HEK293 (cell line): ENCODE measurements around the gene GALNT9.

Experiments used
- CTCF ChIA-PET: fragments of 350-600 bp; formaldehyde crosslinking; extraction: SDS; loops from one replicate; lab custom pipeline; 2021; ENCODE audit warnings: antibody characterized with exemption; lab: Yijun Ruan, JAX
- POLR2A ChIA-PET: fragments of 300-600 bp; formaldehyde crosslinking; extraction: SDS; loops from one replicate; lab custom pipeline; 2020; ENCODE audit warnings: antibody characterized with exemption, inconsistent platforms; lab: Yijun Ruan, JAX
- H3K27ac ChIP-seq: fragments of 200-500 bp; sonication (Bioruptor generic); 2 replicates; pipeline ENCODE4 v1.5.1; 2014; ENCODE audit warnings: low read depth, low read length, control low read depth, inconsistent platforms; ENCODE audit errors: extremely low read depth
- H3K36me3 ChIP-seq, 2 experiments: fragments of 200-500 bp in 1 of 2; sonication (Bioruptor generic) in 1 of 2; 1 replicate in 1 of 2; 2 replicates in 1 of 2; pipeline ENCODE4 v1.5.1; 2014 to 2017; ENCODE audit warnings: inconsistent platforms in 2 of 2, low read length in 2 of 2; ENCODE audit not compliant: control insufficient read depth in 2 of 2, insufficient read depth in 1 of 2
- H3K4me1 ChIP-seq: fragments of 200-500 bp; sonication (Bioruptor generic); 2 replicates; pipeline ENCODE4 v1.5.1; 2014; ENCODE audit warnings: mild to moderate bottlenecking, low read length, inconsistent platforms; ENCODE audit not compliant: control insufficient read depth, insufficient read depth
- H3K4me3 ChIP-seq: 2 replicates; pipeline ENCODE4 v1.5.1; 2011; ENCODE audit warnings: low read depth, mild to moderate bottlenecking, control low read depth, low read length, moderate library complexity
- H3K9me3 ChIP-seq: fragments of 200-500 bp; sonication (Bioruptor generic); 2 replicates; pipeline ENCODE4 v1.5.1; 2014; ENCODE audit warnings: low read depth, low read length, inconsistent platforms; ENCODE audit not compliant: control insufficient read depth, insufficient read depth
- GLI2 ChIP-seq: fragments of 450-650 bp; formaldehyde crosslinking; IDR thresholded peaks from 2 replicates; pipeline ENCODE4; 2017; ENCODE audit warnings: missing biosample characterization, missing genetic modification characterization, low read depth, borderline replicate concordance
- GLI4 ChIP-seq: fragments of 450-650 bp; formaldehyde crosslinking; IDR thresholded peaks from 2 replicates; pipeline ENCODE4 v1.5.1; 2016; ENCODE audit warnings: missing biosample characterization, missing genetic modification characterization
- KLF8 ChIP-seq: fragments of 450-650 bp; formaldehyde crosslinking; IDR thresholded peaks from 2 replicates; pipeline ENCODE4 v1.5.1; 2016; ENCODE audit warnings: missing biosample characterization, missing genetic modification characterization
- OVOL3 ChIP-seq: fragments of 450-650 bp; formaldehyde crosslinking; IDR thresholded peaks from 2 replicates; pipeline ENCODE4 v1.5.1; 2016; ENCODE audit warnings: missing biosample characterization, missing genetic modification characterization
- TRIM28 ChIP-seq: IDR thresholded peaks from 2 replicates; pipeline ENCODE4 v1.6.1; 2011; ENCODE audit warnings: low read length, control low read depth, borderline replicate concordance
- ZBTB21 ChIP-seq: fragments of 450-650 bp; formaldehyde crosslinking; IDR thresholded peaks from 2 replicates; pipeline ENCODE4 v1.5.1; 2017; ENCODE audit warnings: missing biosample characterization, missing genetic modification characterization
- ZBTB48 ChIP-seq: fragments of 450-650 bp; formaldehyde crosslinking; IDR thresholded peaks from 2 replicates; pipeline ENCODE4 v1.5.1; 2016; ENCODE audit warnings: missing biosample characterization, missing genetic modification characterization
- ZEB2 ChIP-seq: fragments of 450-650 bp; formaldehyde crosslinking; IDR thresholded peaks from 2 replicates; pipeline ENCODE4 v1.5.1; 2016; ENCODE audit warnings: missing biosample characterization, missing genetic modification characterization
- ZFP3 ChIP-seq: fragments of 450-650 bp; formaldehyde crosslinking; IDR thresholded peaks from 2 replicates; pipeline ENCODE4 v1.5.1; 2016; ENCODE audit warnings: low read depth, missing biosample characterization, missing genetic modification characterization
- ZFP37 ChIP-seq: fragments of 450-650 bp; formaldehyde crosslinking; IDR thresholded peaks from 2 replicates; pipeline ENCODE4 v1.5.1; 2016; ENCODE audit warnings: missing biosample characterization, missing genetic modification characterization
- ZIC2 ChIP-seq: fragments of 450-650 bp; formaldehyde crosslinking; IDR thresholded peaks from 2 replicates; pipeline ENCODE4 v1.5.1; 2016; ENCODE audit warnings: missing biosample characterization, missing genetic modification characterization
- ZNF114 ChIP-seq: fragments of 450-650 bp; formaldehyde crosslinking; IDR thresholded peaks from 2 replicates; pipeline ENCODE4 v1.5.0; 2017; ENCODE audit warnings: missing biosample characterization, missing genetic modification characterization
- ZNF133 ChIP-seq: fragments of 450-650 bp; formaldehyde crosslinking; IDR thresholded peaks from 2 replicates; pipeline ENCODE4 v1.5.1; 2016; ENCODE audit warnings: missing biosample characterization, missing genetic modification characterization
- ZNF155 ChIP-seq: fragments of 450-650 bp; formaldehyde crosslinking; IDR thresholded peaks from 2 replicates; pipeline ENCODE4 v1.5.1; 2016; ENCODE audit warnings: missing biosample characterization, missing genetic modification characterization
- ZNF16 ChIP-seq: fragments of 450-650 bp; formaldehyde crosslinking; IDR thresholded peaks from 2 replicates; pipeline ENCODE4 v1.5.1; 2016; ENCODE audit warnings: low read depth, missing biosample characterization, missing genetic modification characterization
- ZNF221 ChIP-seq: fragments of 450-650 bp; formaldehyde crosslinking; IDR thresholded peaks from 2 replicates; pipeline ENCODE4 v1.5.1; 2017; ENCODE audit warnings: missing biosample characterization, missing genetic modification characterization, borderline replicate concordance
- ZNF433 ChIP-seq: fragments of 450-650 bp; formaldehyde crosslinking; IDR thresholded peaks from 2 replicates; pipeline ENCODE4 v1.5.1; 2016; ENCODE audit warnings: missing biosample characterization, missing genetic modification characterization, low read depth
- ZNF514 ChIP-seq: fragments of 450-650 bp; formaldehyde crosslinking; IDR thresholded peaks from 2 replicates; pipeline ENCODE4 v1.5.1; 2016; ENCODE audit warnings: missing biosample characterization, missing genetic modification characterization
- ZNF529 ChIP-seq: fragments of 450-650 bp; formaldehyde crosslinking; IDR thresholded peaks from 2 replicates; pipeline ENCODE4 v1.5.1; 2017; ENCODE audit warnings: missing genetic modification characterization, missing biosample characterization; ENCODE audit not compliant: insufficient replicate concordance
- ZNF530 ChIP-seq: fragments of 450-650 bp; formaldehyde crosslinking; IDR thresholded peaks from 2 replicates; pipeline ENCODE4 v1.5.1; 2016; ENCODE audit warnings: low read depth, missing biosample characterization, missing genetic modification characterization
- ZNF558 ChIP-seq: fragments of 450-650 bp; formaldehyde crosslinking; IDR thresholded peaks from 2 replicates; pipeline ENCODE4 v1.5.1; 2016; ENCODE audit warnings: missing biosample characterization, missing genetic modification characterization
- ZNF623 ChIP-seq: fragments of 450-650 bp; formaldehyde crosslinking; IDR thresholded peaks from 2 replicates; pipeline ENCODE4 v1.5.1; 2016; ENCODE audit warnings: missing biosample characterization, missing genetic modification characterization
- ZNF629 ChIP-seq: fragments of 450-650 bp; formaldehyde crosslinking; IDR thresholded peaks from 2 replicates; pipeline ENCODE4 v1.5.1; 2017; ENCODE audit warnings: missing biosample characterization, missing genetic modification characterization
- ZNF677 ChIP-seq: fragments of 450-650 bp; IDR thresholded peaks from 2 replicates; pipeline ENCODE4 v1.5.0; 2018; ENCODE audit warnings: missing biosample characterization, mild to moderate bottlenecking, missing genetic modification characterization, moderate library complexity
- ZNF747 ChIP-seq: fragments of 450-650 bp; formaldehyde crosslinking; IDR thresholded peaks from 2 replicates; pipeline ENCODE4 v1.5.1; 2016; ENCODE audit warnings: missing biosample characterization, missing genetic modification characterization
- ZNF768 ChIP-seq: fragments of 450-650 bp; formaldehyde crosslinking; IDR thresholded peaks from 2 replicates; pipeline ENCODE4 v1.5.1; 2018; ENCODE audit warnings: missing biosample characterization, mild to moderate bottlenecking, missing genetic modification characterization
- ZXDB ChIP-seq: fragments of 450-650 bp; formaldehyde crosslinking; IDR thresholded peaks from 2 replicates; pipeline ENCODE4 v1.5.1; 2016; ENCODE audit warnings: missing biosample characterization, missing genetic modification characterization
- TF ChIP-seq, protein P1 (sequence below): fragments of 450-650 bp; IDR thresholded peaks from 2 replicates; pipeline ENCODE4 v1.5.1; 2018; ENCODE audit warnings: missing biosample characterization, missing genetic modification characterization
- TF ChIP-seq, protein P2 (sequence below): fragments of 450-650 bp; formaldehyde crosslinking; IDR thresholded peaks from 2 replicates; pipeline ENCODE4 v1.5.1; 2017; ENCODE audit warnings: missing biosample characterization, mild to moderate bottlenecking, missing genetic modification characterization, moderate library complexity

The GALNT9 gene

DNA sequence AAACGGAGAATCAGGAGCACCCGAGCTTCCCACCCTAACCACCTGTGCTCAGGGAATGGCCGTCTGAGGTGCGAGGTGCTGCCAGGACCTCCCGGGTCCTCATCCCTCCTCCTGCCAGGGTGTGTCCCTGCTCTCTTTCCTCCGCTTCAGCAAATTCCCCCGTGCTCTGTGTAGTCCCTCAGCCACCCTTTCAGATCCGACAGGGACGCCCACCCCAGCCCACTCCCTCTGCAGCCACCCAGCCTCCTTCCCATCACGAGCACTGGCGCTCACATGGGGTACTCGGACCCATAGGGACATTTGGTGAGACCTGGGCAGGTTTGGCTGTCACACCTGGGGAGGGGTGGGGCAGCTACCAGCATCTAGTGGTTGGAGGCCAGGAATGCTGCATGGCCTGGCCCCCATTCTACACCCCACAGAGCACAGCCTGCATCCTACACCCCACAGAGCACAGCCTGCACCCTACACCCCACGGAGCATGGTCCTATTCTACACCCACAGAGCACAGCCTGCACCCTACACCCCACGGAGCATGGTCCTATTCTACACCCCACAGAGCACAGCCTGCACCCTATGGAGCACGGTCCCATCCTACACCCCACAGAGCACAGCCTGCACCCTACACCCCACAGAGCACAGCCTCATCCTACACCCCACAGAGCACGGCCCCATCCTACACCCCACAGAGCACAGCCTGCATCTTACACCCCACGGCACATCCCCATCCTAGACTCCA lies 12.7 kb downstream of the GALNT9 start:
- H3K27ac ChIP-seq, result no peak overlapping the region
- ChIA-PET POLR2A (no interaction called here), CTCF (interaction anchor here (0.5 to 0.6 kb wide), 3 partner anchors 11 to 245 kb away, joined by 3 to 4 read pairs (median 3); no protein-coding TSS in a partner anchor)
- TF ChIP-seq TRIM28 (no peak), ZIC2 (tag by site-specific recombination) (peak; percentile 99)
- no peaks in the 10 kb centered on the region for H3K4me1 ChIP-seq
- no peak overlapping the region for H3K4me3 ChIP-seq
- H3K36me3 ChIP-seq, result no peaks in the 10 kb centered on the region
- H3K9me3 ChIP-seq, result no peaks in the 10 kb centered on the region

DNA sequence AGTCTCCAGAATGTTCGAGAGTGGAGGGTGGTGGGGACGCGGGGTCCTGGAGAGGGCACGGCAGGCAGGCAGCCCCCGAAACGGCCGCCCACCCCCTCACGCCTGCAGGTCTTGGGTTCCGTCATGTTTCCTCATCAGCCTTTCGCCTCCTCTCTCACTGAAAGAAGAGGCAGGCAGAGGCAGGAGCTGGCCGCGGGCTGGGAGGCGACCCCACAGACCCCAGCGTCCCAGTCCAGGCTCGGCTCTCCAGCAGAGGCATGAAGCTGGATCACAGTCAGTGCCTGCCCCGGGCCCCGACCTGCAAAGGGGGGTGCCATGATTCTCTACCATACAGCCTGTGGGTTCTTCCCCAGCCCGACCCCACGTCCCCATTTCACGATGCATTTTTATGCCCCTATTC lies 13.4 kb downstream of the GALNT9 start:
- Histone ChIP-seq H3K4me1 (no peaks in the 10 kb centered on the region), H3K36me3 (no peaks in the 10 kb centered on the region), H3K9me3 (no peaks in the 10 kb centered on the region), H3K4me3 (no peak overlapping the region), H3K27ac (no peak overlapping the region)
- ChIA-PET POLR2A (no interaction called here), CTCF (no interaction called here)
- TF ChIP-seq ZNF768 (tag by site-specific recombination) (no peak), ZXDB (tag by site-specific recombination) (no peak), ZNF623 (no peak), ZNF133 (tag by site-specific recombination) (no peak), TRIM28 (no peak), OVOL3 (tag by site-specific recombination) (no peak), ZNF529 (tag by site-specific recombination) (no peak), ZBTB48 (tag by site-specific recombination) (no peak), GLI2 (tag by site-specific recombination) (no peak), ZNF221 (tag by site-specific recombination) (no peak), ZNF530 (tag by site-specific recombination) (no peak)

DNA sequence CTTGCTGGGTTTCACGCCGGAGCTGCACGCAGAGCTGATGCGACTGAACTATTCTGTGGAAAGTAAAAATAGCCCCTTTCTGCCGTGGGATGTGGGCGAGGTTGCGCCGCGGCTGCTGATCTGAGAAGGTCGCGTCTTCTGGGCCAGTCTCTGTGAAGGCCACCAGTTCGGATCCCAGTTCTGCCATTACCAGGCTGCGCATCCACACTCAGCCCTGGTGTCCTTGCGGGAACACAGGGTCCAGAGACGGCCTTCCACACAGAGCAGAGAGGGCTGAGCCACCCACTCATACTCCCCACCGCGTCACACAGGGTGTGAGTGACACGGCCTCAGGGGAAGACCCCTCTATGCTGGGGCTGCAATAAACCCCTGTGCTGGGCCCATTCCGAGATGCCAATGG lies 13.9 kb downstream of the GALNT9 start:
- H3K36me3 ChIP-seq, result no peaks in the 10 kb centered on the region
- no peak overlapping the region for H3K4me3 ChIP-seq
- H3K4me1 ChIP-seq, result no peaks in the 10 kb centered on the region
- POLR2A ChIA-PET, result no interaction called here
- CTCF ChIA-PET, result no interaction called here
- H3K9me3 ChIP-seq, result no peaks in the 10 kb centered on the region
- H3K27ac ChIP-seq, result no peak overlapping the region
- TF ChIP-seq, protein P1, sequence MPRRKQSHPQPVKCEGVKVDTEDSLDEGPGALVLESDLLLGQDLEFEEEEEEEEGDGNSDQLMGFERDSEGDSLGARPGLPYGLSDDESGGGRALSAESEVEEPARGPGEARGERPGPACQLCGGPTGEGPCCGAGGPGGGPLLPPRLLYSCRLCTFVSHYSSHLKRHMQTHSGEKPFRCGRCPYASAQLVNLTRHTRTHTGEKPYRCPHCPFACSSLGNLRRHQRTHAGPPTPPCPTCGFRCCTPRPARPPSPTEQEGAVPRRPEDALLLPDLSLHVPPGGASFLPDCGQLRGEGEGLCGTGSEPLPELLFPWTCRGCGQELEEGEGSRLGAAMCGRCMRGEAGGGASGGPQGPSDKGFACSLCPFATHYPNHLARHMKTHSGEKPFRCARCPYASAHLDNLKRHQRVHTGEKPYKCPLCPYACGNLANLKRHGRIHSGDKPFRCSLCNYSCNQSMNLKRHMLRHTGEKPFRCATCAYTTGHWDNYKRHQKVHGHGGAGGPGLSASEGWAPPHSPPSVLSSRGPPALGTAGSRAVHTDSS (tag by site-specific recombination), result no peak
- TF ChIP-seq KLF8 (tag by site-specific recombination) (no peak), ZFP37 (tag by site-specific recombination) (no peak), ZXDB (tag by site-specific recombination) (no peak), ZNF114 (tag by site-specific recombination) (no peak), GLI4 (tag by site-specific recombination) (no peak), ZBTB21 (tag by site-specific recombination) (no peak), ZNF16 (tag by site-specific recombination) (no peak), ZNF747 (no peak), ZFP3 (tag by site-specific recombination) (no peak), TRIM28 (no peak), ZNF629 (tag by site-specific recombination) (no peak), ZNF155 (no peak), ZEB2 (tag by site-specific recombination) (no peak), ZNF514 (tag by site-specific recombination) (no peak), ZNF677 (tag by site-specific recombination) (no peak), ZNF558 (tag by site-specific recombination) (no peak), ZNF433 (tag by site-specific recombination) (no peak)
- TF ChIP-seq, protein P2, sequence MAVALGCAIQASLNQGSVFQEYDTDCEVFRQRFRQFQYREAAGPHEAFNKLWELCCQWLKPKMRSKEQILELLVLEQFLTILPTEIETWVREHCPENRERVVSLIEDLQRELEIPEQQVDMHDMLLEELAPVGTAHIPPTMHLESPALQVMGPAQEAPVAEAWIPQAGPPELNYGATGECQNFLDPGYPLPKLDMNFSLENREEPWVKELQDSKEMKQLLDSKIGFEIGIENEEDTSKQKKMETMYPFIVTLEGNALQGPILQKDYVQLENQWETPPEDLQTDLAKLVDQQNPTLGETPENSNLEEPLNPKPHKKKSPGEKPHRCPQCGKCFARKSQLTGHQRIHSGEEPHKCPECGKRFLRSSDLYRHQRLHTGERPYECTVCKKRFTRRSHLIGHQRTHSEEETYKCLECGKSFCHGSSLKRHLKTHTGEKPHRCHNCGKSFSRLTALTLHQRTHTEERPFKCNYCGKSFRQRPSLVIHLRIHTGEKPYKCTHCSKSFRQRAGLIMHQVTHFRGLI (tag by site-specific recombination), result no peak
